Type B pancreatic cell (in vitro differentiated cells): ENCODE results near the gene PIGV. TPM values are rescaled to one million over a fixed set of nuclear protein-coding genes. Genes with fewer than 3 reads are reported as not detected.

ENCODE experiments used
- DNase-seq: peaks from one replicate; pipeline ENCODE4 v3.0.0; 2021; ENCODE audit warnings: mixed read lengths; ENCODE audit not compliant: unreplicated experiment; ENCODE audit errors: extremely low spot score
- H3K27ac Mint-ChIP-seq: 2 replicates; pipeline ENCODE4 v1.8.0; 2021; ENCODE audit warnings: mild to moderate bottlenecking, mixed read lengths
- H3K27me3 Mint-ChIP-seq: 2 replicates; pipeline ENCODE4 v1.8.0; 2021; ENCODE audit warnings: mixed read lengths
- H3K36me3 Mint-ChIP-seq: 2 replicates; pipeline ENCODE4 v1.8.0; 2021; ENCODE audit warnings: mixed read lengths
- H3K4me1 Mint-ChIP-seq: one replicate; pipeline ENCODE4 v1.8.0; 2021; ENCODE audit warnings: mixed read lengths; ENCODE audit not compliant: unreplicated experiment
- H3K4me3 Mint-ChIP-seq: 2 replicates; pipeline ENCODE4 v1.8.0; 2021; ENCODE audit warnings: mild to moderate bottlenecking, mixed read lengths
- H3K9me3 Mint-ChIP-seq: 2 replicates; pipeline ENCODE4 v1.8.0; 2021; ENCODE audit warnings: mixed read lengths
- total RNA-seq: library from RNA; stranded (reverse); gene quantifications from 2 replicates; pipeline ENCODE4 v1.2.1, GENCODE V29; 2021; ENCODE audit warnings: low replicate concordance
- TF ChIP-seq, protein P1 (sequence below): fragments of 200-600 bp; sonication (generic); conservative IDR thresholded peaks from 2 replicates; pipeline ENCODE4 v1.5.0; 2021; ENCODE audit warnings: antibody characterized with exemption, mild to moderate bottlenecking

The PIGV gene
- total RNA-seq, 1 donor from 2014 or later: 13.3 TPM

DNA sequence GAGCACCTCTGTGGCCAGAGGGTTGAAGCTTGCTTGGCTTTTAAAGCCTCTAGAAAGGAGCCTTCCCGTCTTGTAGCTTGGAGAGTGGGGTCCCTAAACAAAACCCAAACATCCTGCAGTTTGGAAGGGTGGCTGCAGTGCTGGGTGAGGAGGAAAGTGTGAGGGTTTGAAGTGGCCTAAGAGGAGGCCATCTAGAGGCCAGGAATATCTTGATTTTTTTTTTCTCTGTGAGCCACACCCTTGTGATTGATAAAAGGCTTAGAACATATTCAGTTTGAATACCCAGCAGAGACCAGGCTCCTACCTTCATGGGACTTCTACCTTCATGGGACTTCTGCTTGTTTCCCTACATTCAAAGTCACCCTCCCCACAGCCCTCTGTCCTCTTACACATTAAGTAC is 37.3 kb upstream of the PIGV start:
- Mint-ChIP-seq H3K27ac (peak overlapping the region; percentile 19), H3K9me3 (no peaks in the 10 kb centered on the region), H3K4me1 (peaks cover 12% of the 10 kb centered on the region), H3K36me3 (peaks cover 59% of the 10 kb centered on the region), H3K27me3 (no peaks in the 10 kb centered on the region), H3K4me3 (no peak overlapping the region)
- TF ChIP-seq, protein P1, sequence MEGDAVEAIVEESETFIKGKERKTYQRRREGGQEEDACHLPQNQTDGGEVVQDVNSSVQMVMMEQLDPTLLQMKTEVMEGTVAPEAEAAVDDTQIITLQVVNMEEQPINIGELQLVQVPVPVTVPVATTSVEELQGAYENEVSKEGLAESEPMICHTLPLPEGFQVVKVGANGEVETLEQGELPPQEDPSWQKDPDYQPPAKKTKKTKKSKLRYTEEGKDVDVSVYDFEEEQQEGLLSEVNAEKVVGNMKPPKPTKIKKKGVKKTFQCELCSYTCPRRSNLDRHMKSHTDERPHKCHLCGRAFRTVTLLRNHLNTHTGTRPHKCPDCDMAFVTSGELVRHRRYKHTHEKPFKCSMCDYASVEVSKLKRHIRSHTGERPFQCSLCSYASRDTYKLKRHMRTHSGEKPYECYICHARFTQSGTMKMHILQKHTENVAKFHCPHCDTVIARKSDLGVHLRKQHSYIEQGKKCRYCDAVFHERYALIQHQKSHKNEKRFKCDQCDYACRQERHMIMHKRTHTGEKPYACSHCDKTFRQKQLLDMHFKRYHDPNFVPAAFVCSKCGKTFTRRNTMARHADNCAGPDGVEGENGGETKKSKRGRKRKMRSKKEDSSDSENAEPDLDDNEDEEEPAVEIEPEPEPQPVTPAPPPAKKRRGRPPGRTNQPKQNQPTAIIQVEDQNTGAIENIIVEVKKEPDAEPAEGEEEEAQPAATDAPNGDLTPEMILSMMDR: no peak
- DNase-seq: no peak

DNA sequence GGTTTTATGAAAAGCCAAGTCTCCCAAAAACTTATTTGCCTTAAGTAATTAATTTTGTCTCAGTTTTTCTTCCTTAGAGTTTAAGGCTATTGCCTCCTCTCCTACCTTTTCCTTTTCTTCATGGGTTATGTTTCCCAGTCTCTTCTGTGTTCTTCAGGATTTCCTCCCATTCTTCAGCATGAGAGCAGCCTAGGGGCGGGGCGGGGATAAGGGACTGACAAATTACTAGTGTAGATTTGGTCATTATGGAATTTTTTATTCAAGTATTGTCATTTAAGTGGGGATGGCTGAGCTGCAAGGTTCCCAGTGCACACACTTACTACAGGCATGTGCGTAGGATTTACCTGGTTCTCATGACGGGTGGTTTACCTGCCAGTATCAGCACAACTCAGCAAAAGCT is 35.2 kb upstream of the PIGV start:
- H3K4me1 Mint-ChIP-seq: peaks cover 12% of the 10 kb centered on the region
- H3K27ac Mint-ChIP-seq: peak overlapping the region; percentile 97
- H3K4me3 Mint-ChIP-seq: no peak overlapping the region
- TF ChIP-seq, protein P1: no peak
- no peaks in the 10 kb centered on the region for H3K9me3 Mint-ChIP-seq
- DNase-seq: no peak
- no peaks in the 10 kb centered on the region for H3K27me3 Mint-ChIP-seq
- peaks cover 55% of the 10 kb centered on the region for H3K36me3 Mint-ChIP-seq

DNA sequence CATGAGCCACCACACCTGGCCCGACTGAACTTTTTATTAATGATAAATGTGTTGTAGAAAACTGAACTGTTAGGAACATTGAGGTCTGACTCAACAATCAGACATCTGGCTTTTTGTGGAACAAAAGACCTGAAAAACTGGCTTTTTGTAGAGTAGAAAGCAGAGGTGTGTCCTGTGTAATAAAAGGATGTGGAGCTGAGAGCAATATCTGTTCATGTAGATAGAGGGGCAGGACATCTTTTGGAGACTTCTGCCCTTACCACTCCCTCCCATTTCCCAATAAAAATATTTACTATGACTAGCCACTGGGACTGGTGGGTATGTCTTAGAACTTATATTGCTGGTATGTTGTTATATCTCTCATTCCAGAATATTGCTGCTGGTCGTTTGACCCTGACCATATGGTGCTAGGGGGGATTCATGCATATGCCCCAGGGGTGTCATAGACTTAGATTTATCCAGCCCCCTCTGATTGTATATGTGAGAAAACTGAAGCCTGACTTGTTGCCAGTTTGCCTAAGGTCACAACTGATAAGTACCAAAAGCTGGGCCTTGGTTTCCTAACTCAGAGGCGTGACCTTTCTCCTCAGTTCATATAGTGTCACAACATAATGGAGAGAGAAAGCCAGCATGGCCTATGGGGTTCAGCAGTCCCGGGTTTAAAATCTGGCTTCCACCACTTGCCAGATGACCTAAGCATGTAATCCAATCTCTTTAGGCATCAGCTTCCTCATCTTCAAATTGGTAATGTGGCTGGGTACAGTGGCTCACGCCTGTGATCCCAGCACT is 33.5 kb upstream of the PIGV start:
- TF ChIP-seq, protein P1: no peak
- Mint-ChIP-seq H3K27ac (peak overlapping the region; percentile 97), H3K4me3 (peak overlapping the region; percentile 73), H3K4me1 (peaks cover 6% of the 10 kb centered on the region), H3K36me3 (peaks cover 52% of the 10 kb centered on the region), H3K9me3 (no peaks in the 10 kb centered on the region), H3K27me3 (no peaks in the 10 kb centered on the region)
- no peak for DNase-seq

- TF ChIP-seq, protein P1: no peak
- peaks cover 47% of the 10 kb centered on the region for H3K36me3 Mint-ChIP-seq
- no peak overlapping the region for H3K27ac Mint-ChIP-seq
- no peak overlapping the region for H3K4me3 Mint-ChIP-seq
- no peak for DNase-seq
- no peaks in the 10 kb centered on the region for H3K9me3 Mint-ChIP-seq
- no peaks in the 10 kb centered on the region for H3K27me3 Mint-ChIP-seq
- peaks cover 6% of the 10 kb centered on the region for H3K4me1 Mint-ChIP-seq
Measured at GRCh38 chr1:26758358-26758757, 29.4 kb upstream of the PIGV start.

DNA sequence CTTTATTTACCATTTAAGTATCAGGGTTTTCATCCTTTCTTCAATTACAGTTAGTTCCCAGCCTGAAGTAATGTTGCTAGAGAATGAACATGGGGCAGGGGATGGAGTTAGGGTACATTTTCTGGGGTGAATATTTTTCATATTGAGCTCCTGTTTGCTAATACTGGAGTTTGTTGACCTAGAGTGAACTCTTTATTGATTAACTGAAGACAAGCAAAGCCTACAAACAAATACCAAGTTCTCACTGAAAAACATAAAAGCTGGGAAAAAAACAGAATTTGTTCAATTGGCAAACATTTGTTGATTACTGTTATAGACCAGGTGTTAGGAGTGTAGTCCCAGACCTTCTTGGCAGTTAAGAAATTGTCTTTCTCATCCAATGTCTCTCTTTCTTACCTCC is 28.2 kb upstream of the PIGV start:
- peaks cover 45% of the 10 kb centered on the region for H3K36me3 Mint-ChIP-seq
- H3K9me3 Mint-ChIP-seq: no peaks in the 10 kb centered on the region
- DNase-seq: no peak
- no peak overlapping the region for H3K27ac Mint-ChIP-seq
- H3K4me1 Mint-ChIP-seq: no peaks in the 10 kb centered on the region
- no peaks in the 10 kb centered on the region for H3K27me3 Mint-ChIP-seq
- TF ChIP-seq, protein P1: no peak
- no peak overlapping the region for H3K4me3 Mint-ChIP-seq
